DLD1 (cell line): Measurements from ENCODE around the gene NAGS.
"Not testable (repeated sequence)": the region's sequence is repeated elsewhere in the genome, so short reads cannot be mapped to it uniquely, and the experiment has no call there.

ENCODE experiments used
- in situ Hi-C: cut with HindIII; loops from 2 replicates; pipeline ENCODE4 v1.10.0; 2017; ENCODE audit warnings: low sequenced_read_pairs

The NAGS gene

GRCh38 chr17:44004077-44004760 is at the start of gene NAGS:
Gene NAGS, plus strand, starts transcription at chr17:44004622. Its CDS starts 42 bp downstream, at chr17:44004664.
- in situ Hi-C loops, result no loop called here

- in situ Hi-C loops, result no loop called here
Measured at GRCh38 chr17:43956222-43956621, 48.2 kb upstream of the NAGS start.

- in situ Hi-C loops, result no loop called here
Measured at GRCh38 chr17:43958748-43959352, 45.6 kb upstream of the NAGS start.

GRCh38 chr17:43961292-43961691 is 43.1 kb upstream of the NAGS start:
- in situ Hi-C loops, result not testable (repeated sequence)

GRCh38 chr17:43961954-43962353 is 42.5 kb upstream of the NAGS start:
- in situ Hi-C loops, result no loop called here

GRCh38 chr17:43962479-43962878 is 41.9 kb upstream of the NAGS start:
- in situ Hi-C loops, result no loop called here

GRCh38 chr17:43966276-43966675 is 38.1 kb upstream of the NAGS start:
- in situ Hi-C loops, result no loop called here

- in situ Hi-C loops, result no loop called here
Measured at GRCh38 chr17:43967251-43967875, 37.1 kb upstream of the NAGS start.

GRCh38 chr17:43970366-43970765 is 34.1 kb upstream of the NAGS start:
- in situ Hi-C loops, result no loop called here

- in situ Hi-C loops, result not testable (repeated sequence)
Measured at GRCh38 chr17:43971436-43971835, 33.0 kb upstream of the NAGS start.

GRCh38 chr17:43972444-43973212 is 31.8 kb upstream of the NAGS start:
- in situ Hi-C loops, result not testable (repeated sequence)

- in situ Hi-C loops, result no loop called here
Measured at GRCh38 chr17:43974382-43975266, 29.8 kb upstream of the NAGS start.

GRCh38 chr17:43975898-43976297 is 28.5 kb upstream of the NAGS start:
- in situ Hi-C loops, result no loop called here

- in situ Hi-C loops, result no loop called here
Measured at GRCh38 chr17:43976963-43977837, 27.2 kb upstream of the NAGS start.

GRCh38 chr17:43978078-43978477 is 26.3 kb upstream of the NAGS start:
- in situ Hi-C loops, result no loop called here

GRCh38 chr17:43979011-43979410 is 25.4 kb upstream of the NAGS start:
- in situ Hi-C loops, result no loop called here

GRCh38 chr17:43979671-43980070 is 24.8 kb upstream of the NAGS start:
- in situ Hi-C loops, result no loop called here

GRCh38 chr17:43982171-43982570 is 22.3 kb upstream of the NAGS start:
- in situ Hi-C loops, result no loop called here

GRCh38 chr17:43983196-43983514 is 21.3 kb upstream of the NAGS start:
- in situ Hi-C loops, result no loop called here
